ENCODE results near the gene ADGB.

- TF ChIP-seq EZH2 (IDR thresholded peaks at IDR 0.05; ENCODE audit: low read length, unreplicated experiment) (no peak), CTCF (conservative IDR thresholded peaks at IDR 0.05; ENCODE audit: low read depth, low read length) (no peak), EZH2phosphoT487 (IDR thresholded peaks at IDR 0.05; ENCODE audit: borderline replicate concordance, low read length) (no peak)
These were observed 189.2 kb downstream of the ADGB start for GRCh38 chr6:146787876-146788508.
